Activated effector memory CD4-positive, alpha-beta T cell treated with Interleukin-2 at 50 U/mL for 16 hours (primary cell): ENCODE data around the gene RABL2B.

ENCODE experiments used
- DNase-seq: peaks from one replicate; pipeline ENCODE4 v3.0.0-alpha.2; 2020

Gene RABL2B

GRCh38 chr22:50722048-50722701 lies 61.3 kb downstream of the RABL2B start:
- no peak for DNase-seq

- no peak for DNase-seq
These were observed 62.1 kb downstream of the RABL2B start for GRCh38 chr22:50721257-50721844.

- no peak for DNase-seq
These were observed 62.9 kb downstream of the RABL2B start for GRCh38 chr22:50720301-50721256.

GRCh38 chr22:50719814-50720300 lies 63.6 kb downstream of the RABL2B start:
- no peak for DNase-seq

- no peak for DNase-seq
These were observed 65.1 kb downstream of the RABL2B start for GRCh38 chr22:50718352-50718709.

GRCh38 chr22:50717709-50718351 lies 65.6 kb downstream of the RABL2B start:
- DNase-seq: no peak
